ENCODE data around the gene TRIM28.

Gene TRIM28

DNA sequence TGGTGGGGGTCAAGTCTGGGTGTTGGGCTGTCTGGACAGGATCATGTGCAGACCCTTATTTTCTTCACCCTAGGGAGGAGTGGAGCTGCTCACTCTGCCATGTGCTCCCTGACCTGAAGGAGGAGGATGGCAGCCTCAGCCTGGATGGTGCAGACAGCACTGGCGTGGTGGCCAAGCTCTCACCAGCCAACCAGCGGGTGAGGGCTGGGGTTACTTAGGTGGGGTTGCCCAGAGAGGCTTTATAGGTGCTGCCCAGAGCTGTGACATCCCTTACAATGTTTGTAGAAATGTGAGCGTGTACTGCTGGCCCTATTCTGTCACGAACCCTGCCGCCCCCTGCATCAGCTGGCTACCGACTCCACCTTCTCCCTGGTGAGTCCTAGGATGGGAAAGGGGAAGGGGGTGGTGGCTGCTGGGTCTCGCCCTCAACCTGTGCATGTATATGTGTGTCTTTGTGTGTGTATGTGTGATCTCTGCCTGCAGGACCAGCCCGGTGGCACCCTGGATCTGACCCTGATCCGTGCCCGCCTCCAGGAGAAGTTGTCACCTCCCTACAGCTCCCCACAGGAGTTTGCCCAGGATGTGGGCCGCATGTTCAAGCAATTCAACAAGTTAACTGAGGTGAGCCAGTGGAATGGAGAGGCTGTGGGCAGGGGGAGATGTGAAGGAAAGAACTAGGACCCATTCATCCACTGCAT, 5.9 kb downstream of the TRIM28 start:
- no peak for DNase-seq

DNA sequence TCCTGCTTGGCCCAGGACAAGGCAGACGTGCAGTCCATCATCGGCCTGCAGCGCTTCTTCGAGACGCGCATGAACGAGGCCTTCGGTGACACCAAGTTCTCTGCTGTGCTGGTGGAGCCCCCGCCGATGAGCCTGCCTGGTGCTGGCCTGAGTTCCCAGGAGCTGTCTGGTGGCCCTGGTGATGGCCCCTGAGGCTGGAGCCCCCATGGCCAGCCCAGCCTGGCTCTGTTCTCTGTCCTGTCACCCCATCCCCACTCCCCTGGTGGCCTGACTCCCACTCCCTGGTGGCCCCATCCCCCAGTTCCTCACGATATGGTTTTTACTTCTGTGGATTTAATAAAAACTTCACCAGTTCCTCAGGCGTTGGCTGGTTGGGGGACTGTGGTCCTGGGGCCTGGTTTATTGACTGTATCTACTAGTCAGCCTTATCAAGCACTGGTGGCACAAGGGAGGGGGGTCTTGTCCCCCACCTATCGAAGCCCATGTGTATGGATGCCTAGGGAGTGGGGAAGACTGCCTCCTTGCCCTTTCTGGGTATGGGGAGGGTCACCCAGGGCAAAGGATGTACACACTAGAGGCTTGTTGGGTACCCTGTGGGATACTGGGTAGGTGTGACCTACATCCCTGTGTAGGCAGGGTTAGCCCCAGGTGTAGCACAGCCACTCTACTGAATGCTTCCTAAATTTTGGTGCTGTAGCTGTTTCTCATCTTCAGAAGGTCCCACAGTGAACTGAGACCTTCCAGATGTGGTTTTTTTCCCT, 6.7 kb downstream of the TRIM28 start:
- DNase-seq = no peak

DNA sequence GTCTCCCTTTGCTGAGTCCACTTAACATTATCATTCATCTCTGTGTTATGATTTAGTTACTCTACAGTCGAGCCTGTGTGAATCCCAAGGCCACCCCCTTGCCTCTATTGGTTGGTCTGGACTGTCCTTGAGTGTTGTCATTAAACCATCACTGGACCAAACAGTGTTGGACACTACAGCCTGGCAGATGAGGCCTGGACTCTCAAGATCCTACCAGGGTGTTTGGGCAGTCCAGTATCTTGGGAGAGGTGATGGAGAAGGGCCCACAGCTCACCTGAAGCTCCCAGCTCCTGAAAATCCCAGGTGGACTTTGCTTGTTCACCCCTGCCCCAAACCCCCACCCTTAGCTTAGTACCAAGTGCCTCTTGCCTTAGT, 7.2 kb downstream of the TRIM28 start:
- DNase-seq = no peak

DNA sequence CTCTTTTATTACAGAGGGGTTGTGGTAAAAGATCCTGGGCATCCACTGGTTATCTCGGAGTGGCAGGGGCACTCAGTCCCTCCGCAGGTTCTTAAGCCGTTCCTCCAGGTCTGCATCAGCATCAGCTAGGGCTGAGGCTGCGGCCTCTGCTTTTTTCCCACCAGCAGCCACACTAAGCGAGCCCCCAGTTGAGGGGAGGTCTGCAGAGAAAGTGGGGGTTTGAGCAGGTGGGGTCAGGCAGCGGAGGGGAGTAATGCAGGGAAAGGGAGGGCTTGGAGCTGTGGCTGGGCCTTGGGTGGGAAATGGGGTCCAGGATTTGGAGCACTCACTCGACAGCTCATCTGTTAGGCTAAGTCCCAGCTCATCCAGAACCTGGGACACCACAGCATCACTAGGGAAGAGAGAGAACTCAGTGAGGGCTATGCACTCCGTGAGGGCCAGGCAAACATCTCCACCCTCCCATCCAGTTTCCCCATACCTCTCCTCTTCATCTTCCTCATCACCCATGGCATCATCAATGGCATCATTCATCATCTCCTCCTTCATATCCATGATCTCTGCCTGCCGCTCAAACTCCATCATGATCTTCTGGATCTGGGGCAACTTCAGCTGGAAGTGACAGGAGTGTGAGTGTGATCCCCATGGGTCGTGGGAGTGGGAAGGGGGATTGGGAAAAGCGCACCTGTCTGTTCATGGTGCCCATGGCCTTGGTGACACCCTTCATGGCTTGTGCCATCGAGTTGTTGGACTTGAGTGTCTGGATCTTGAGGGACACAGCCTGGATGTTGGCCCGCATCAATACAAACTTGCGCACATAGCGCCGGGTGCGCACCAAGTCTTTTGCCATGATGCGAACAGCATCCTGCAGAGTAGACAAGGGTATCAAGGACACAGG, 8.0 kb downstream of the TRIM28 start:
- no peak for DNase-seq

DNA sequence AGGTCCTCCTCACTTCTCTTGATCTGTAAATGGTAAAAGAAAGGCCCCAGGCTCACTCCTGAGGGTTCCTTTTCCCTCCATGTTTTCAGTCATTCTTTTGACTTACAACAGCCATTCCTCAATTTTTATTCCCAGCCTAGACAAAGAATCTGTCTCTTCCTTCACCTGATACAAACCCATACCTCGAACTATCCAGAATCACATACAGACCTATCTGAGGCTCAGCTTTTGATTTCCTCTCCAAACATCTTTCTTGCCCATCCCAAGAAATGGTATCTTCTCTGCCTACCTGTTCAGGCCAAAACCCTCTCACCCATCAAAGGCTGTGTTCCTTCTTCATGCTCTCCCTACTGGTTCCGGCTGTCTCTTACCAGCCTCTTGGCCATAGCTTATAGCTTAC, 8.8 kb downstream of the TRIM28 start:
- DNase-seq = no peak

DNA sequence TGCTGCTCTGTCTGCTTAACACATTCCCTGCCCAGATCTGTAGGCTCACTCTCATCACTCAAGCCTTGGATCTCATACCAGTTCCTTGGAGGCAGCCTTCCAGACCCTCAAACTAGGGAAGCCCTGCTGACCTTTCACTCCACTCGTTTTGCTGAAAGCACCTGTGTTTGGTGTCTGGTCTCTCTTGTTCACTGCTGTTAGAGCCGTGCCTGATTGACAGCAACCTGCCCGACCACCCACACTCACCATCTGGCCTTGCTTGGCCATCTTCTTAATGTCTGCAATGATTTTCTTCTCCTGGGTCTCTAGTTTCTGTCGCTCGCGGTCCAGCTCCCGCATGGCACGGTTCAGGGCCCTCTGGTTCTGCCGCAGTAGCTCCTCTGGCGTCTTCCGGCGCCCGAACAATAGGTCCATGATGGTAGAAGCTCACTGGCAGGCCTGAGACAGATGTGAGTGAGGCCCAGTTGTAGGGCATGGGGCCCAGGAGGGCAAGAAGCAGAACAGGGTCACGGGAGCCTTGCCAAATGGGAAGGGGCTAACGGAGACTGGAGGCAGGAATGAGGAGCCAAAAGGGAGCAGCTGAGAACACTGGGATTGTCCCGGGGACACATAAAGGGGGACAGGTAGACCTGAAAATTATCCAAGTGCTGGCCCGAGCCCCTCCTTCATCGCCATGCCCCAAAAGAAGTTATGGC, 10.1 kb downstream of the TRIM28 start:
- no peak for DNase-seq

DNA sequence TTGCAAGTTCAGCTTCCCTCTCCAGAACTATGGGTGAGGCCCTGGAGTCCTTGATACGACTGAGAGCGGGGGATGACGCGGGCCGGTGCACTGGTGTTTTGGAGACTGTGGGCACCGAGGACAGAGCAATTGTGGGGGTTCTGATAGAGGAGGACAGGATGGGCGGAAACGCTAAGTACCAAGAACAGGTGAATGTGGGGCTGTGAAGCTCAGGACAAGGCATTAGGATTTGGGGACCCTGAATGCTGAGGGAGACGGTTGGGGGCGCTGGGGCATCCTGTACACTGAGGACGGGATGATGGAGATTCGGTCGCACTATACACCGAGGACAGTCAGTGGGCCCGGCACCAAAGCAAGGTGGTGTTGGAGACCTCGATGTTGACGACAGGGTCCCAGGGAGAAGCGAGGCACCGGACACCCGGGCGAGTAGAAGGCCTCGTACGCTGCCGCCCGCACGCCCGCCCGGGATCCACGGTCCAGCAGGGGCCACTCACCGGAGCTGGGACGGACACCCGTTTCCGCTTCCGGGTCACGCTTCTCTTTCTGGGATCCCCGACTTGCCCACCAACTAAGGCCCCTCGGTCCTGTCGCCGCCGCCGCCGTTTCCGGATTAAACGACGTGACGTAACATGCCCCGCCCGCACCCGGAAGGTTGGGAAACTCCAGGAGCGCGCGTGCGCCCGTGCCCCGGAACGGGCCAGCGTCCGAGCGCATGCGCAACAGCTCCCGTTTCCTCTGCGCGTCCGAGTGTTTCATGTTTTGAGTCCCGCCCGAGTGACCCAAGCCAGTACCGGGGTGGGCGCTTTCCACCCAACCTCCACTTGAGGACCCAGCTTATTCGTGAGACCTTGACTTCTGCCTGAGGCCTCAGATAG, 10.9 kb downstream of the TRIM28 start, which contains the start of gene CHMP2A:
CHMP2A (minus strand) TSS at position 612 of the 875 bp plus-strand sequence. CDS start 893 bp downstream, outside the sequence.
- DNase-seq = peak; percentile 98

DNA sequence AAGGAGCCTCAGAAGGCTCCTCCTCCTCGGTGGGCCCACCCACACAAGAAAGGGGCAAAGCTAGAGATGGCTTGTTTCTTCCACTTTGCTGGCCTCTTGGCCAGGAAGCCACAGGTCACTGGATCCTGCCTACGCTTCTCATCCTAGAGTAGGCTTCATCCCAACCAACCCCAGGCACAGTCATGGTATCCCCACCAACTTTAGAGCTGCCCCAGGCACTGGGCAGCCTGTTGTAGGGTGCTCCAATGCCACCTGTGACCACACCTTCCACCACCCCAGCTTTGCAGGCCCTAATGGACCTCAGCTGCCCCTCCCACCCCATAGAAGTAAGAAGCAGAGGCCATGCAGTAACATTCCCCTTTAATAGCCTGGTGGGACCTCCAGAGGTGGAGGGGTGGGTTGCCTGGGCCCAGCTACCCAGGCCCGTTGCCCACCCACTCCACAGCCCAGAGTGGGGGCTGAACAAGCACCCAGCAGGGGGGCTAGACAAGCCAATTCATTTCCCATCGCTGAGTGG, 11.6 kb downstream of the TRIM28 start:
- DNase-seq = no peak

DNA sequence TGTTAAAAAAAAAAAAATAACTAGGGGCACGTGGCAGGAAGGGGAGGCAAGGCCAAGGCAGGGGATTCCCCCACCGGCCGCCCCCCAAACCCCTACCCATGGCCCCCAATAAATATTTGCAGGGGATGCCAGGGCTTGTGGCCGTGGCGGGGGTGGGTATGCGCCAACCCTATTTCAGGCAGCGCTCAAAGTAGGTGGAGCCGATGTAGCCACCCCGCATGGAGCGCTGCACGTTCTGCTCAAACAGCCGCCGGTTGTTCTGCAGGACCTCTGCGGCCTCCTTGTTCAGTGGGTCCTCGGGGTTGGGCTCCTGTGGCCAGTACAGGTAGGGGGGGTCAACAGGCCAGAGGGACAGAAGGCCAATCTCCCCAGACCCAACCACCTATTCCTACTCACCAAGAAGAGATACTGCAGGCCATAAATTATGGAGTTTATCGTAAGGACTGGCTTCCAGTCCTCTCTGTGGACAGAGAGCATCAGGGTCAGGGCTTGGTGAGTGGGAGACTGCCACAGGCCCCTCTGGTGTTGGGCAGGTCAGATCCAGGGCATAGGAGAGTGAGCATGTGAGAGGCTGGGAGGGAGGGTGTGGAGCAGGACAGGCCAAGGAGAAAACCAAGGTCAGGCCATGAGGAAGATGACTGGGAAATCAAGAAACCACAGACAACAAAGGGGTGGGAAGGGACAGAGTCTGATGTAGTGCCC, 12.2 kb downstream of the TRIM28 start:
- DNase-seq = no peak

DNA sequence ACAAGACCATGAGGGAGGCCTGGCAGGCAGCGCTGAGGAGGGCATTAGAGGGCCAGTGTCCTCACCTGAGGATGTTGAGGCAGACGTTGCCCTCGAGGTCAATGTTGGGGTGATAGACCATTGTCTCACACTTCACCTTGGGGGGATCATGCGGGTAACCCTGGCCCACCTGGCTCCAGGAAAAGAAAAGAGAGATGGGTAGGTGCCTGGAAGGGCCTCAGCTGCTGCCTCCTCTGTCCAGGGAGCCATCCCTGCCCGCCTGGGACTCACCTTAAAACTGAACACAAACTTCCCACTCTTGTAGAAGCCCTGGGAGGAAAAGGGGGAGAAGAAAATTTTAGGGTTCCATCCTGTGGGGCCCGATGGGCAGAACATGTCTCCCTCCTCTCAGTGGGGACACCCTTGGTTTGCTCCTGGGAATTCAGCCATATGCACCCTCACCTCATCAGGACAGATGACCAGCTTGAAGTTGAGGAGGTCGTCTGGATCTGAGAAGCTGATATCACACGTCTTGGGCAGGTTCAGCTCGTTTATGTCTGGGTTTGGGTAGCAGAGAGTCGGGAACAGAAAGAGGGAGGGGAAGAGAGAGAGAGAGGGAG, 12.9 kb downstream of the TRIM28 start:
- DNase-seq = no peak

DNA sequence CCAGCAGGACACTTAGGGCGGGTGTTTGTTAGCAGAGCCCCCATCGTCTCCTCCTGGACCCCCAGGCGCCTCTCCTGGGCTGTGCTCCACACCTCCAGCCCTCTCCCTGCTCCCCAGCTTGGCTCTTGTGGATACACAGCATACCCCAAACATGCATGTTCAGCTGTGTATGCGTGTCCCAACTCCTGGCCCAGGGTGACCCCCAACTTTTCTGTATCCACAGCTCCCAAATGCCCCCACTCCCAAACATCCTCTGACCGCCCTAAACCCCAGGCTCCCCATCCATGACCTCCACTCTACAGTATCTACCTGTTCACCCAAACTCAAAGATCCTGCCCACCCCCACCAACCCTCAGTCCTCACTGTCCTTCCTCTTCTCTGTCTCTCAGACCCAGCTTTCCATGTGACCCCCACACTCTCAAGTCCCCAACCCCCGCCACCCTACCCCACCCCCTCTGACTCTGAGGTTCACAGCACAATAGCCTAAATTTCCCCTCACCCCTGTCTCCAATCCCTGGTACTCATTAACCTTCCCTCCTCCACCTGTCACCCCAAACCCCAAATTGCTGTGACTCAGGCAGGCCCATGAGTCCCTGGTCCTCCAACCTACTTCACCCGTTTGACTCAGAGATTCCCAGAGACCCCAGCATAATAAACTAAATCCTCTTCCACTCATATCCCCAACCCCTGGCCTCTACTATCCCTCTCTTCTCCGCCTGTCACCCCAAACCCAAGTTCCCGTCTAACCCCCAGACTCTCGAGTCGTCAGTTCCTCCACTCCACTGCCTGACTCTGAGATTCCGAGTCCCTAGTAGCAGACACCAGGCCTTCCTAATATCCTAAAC, 13.6 kb downstream of the TRIM28 start:
- no peak for DNase-seq

DNA sequence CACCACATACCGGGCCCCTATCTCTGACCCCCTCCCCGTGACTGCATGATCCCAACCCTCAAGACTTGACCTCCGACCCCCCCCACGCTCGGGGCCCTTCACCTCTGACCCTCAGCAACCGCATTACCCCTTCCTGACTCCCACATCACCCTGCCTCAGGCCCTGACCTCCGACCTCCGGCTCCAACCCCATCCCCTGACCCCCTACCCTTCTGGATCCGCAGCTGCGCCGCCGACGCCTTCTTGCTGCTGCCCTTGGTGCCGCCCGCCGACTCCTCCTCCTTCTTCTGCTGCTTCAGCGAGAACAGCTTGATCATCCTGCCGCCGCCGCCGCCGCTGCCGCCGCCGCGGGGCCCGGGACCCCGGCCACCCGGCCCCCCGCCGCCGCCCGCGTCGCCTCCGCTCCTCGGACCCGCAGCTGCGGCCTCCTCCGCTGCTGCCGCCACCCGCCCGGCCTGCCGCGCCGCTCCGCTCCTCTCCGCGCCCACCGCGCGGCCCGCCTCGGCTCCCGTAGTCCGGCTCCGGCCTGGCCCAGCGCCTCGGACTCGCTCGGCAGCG, 14.3 kb downstream of the TRIM28 start, which contains the start of gene UBE2M:
UBE2M (minus strand) TSS at position 546 of the 557 bp plus-strand sequence; CDS start at position 316, 230 bp downstream.
- peak; percentile 67 for DNase-seq

DNA sequence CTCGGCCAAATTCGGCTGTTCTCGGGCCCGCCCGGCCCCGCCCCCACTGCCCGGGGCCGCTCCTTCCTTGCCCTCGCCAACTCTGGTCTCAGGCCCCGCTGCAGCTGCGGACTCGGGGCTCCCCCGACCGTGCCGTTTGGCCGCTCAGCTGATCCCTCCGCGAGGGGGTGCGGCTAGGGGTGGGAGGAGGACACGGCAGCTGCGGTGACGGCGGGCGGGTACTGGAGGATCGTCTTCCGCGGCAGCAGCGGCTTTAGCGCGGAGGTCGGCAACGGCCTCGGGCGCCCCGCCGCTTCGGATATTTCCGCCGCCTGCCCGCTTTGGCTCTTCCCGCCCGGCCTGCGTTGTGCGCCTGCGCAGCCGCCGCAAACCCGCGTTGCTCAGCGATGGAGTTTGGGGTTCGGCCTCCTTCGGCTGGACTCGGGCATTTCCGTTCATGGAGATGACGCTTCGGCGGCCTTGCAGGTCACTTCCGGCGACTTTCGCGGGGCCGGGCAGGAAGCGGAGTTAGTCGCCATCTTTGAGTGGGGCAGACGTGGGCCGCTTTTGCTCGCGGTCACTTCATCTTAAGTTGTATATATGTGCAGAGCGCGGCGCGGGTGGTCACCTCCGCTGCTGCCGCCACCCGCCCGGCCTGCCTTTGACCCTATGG, 14.9 kb downstream of the TRIM28 start:
- peak; percentile 100 for DNase-seq

DNA sequence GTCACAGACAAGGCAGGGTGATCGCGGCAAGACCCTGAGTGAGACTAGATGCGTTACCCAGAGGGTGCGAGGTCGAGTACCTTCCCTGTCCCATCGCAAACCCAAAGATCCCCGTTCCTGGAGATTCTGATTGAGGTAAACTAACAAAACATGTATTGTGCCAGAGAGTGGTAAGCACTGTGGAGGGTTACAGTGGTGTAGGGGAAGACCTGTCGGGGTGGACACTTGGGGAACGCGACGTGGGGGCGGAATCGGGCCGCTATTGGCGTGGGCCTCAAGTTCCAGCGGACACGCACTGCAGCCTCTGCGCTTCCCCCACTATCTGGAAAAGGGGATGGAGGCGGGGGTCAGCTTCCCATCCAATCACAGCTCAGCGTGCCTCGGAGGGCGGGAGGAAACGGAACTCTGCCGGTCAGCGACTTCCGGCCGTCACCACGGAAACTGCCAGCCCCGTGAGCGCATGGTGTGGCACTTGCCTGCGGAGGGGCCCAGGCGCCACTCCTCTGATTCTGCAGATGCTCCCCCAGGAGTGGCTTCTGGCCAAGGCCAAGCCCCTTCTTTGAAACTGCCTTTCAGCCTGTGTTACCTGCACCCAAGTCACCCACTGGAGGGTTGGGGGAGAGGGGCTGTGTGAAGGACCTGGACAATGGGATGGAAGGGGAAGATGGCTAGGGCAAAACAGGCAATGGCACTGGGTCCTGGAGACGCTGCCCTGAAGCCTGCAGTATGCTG, 15.6 kb downstream of the TRIM28 start:
- peak; percentile 61 for DNase-seq

DNA sequence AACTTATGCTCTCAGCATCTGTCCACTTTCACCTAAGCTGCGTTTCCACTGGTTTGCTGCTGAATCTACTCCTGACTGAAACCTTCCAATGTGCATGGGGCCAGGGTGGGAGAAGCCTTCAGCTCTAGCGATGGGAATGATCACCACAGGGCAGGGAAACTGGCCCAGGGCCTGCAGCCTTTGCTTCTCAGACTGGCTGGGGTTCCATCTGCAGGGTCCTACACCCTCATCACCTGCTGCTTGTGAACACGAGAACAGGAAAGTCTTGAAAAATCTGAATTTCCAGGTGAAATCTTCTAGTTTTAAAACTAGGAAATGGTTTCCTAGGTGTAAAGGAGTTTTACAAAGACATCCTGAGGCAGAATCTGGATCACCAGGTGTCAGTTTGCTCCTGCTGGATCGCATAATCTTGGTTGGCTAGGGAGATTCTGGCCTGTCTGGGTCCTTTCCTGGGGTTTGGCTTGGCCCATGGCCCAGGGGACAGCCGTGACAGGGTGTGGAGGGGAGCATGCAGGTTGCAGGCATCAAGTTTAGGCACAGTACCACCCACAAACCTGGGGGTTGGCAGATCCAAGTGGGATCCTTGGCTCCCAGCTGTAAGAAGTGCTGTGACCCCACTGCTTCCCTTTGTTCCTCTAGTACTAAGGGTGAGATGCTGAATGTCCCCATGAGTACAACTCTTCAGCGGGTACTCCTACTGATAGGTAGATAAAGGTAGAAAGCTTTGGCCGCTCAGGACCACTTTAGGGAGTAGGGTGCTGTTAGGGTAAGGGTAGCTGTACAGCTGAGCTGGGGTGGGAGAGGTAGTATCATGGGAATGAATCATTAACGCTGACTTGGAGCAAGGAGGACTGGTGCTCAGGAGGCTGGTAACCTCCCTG, 16.4 kb downstream of the TRIM28 start:
- no peak for DNase-seq

DNA sequence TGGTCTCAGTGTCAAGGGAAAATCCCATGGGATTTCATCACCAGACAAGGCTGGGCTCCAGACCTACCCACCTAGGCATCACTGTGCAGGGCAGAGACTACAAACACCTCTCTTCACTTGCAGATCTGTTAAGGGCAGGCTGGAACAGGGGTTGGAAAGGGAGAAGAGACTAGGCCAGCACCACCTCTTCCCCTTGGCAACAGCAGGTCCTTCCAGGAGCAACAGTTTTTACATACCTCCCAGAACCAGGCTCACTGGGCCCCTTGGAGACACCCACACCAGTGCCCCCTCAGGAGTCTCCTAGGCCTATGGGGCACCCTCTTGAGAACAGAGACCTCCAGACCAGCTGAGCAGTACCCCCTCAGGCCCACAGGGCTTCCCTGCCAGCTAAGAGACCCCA, 17.1 kb downstream of the TRIM28 start:
- DNase-seq = no peak

Measured in stimulated activated CD4-positive, alpha-beta T cell treated with anti-CD3 and anti-CD28 coated beads, Interleukin-4, amount 100 ng/mL, for 1 hour (primary cell).